Measurements from ENCODE around the gene GDE1. TPM values are rescaled to one million over a fixed set of nuclear protein-coding genes. Genes with fewer than 3 reads are reported as not detected.

Gene GDE1
- total RNA-seq, 4 donors from 2014 or later, result 39.6 to 82.8 (median 59.4) TPM

DNA sequence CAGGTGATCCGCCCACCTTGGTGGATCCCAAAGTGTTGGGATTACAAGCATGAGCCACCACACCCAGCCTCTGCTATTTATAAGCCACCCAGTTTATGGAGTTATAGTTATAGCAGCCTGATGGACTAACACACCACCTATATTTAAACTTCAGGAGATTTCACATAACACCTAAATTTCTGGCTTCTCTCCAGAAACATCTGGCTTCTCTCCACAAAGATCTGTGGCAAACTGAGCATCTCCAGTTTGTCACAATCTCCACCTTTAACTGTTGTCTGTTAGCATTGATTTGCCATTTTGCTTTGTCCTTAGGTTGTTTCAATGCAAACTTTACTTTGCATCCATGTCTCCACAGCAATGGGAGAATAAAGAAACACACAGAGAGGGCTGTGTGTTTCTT, 39.6 kb downstream of the GDE1 start:
- TF ChIP-seq POLR2A (IDR thresholded peaks at IDR 0.05), result no peak
- TF ChIP-seq, protein P1, sequence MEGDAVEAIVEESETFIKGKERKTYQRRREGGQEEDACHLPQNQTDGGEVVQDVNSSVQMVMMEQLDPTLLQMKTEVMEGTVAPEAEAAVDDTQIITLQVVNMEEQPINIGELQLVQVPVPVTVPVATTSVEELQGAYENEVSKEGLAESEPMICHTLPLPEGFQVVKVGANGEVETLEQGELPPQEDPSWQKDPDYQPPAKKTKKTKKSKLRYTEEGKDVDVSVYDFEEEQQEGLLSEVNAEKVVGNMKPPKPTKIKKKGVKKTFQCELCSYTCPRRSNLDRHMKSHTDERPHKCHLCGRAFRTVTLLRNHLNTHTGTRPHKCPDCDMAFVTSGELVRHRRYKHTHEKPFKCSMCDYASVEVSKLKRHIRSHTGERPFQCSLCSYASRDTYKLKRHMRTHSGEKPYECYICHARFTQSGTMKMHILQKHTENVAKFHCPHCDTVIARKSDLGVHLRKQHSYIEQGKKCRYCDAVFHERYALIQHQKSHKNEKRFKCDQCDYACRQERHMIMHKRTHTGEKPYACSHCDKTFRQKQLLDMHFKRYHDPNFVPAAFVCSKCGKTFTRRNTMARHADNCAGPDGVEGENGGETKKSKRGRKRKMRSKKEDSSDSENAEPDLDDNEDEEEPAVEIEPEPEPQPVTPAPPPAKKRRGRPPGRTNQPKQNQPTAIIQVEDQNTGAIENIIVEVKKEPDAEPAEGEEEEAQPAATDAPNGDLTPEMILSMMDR (IDR thresholded peaks at IDR 0.05), result no peak
- no peaks in the 10 kb centered on the region for H3K9me3 ChIP-seq
- DNase-seq, result no peak
- H3K27ac ChIP-seq, result no peak overlapping the region
- no peak overlapping the region for H3K4me3 ChIP-seq
- no peaks in the 10 kb centered on the region for H3K27me3 ChIP-seq
- H3K36me3 ChIP-seq, result peaks cover 0 to 67% (median 0%) of the 10 kb centered on the region in 3 donors
- H3K4me1 ChIP-seq, result peaks cover 0 to 5% (median 0%) of the 10 kb centered on the region in 4 donors

GRCh38 chr16:19481769-19482168, 40.1 kb downstream of the GDE1 start:
- Histone ChIP-seq H3K36me3 (peaks cover 0 to 68% (median 0%) of the 10 kb centered on the region in 3 donors), H3K27me3 (no peaks in the 10 kb centered on the region), H3K27ac (no peak overlapping the region), H3K9me3 (no peaks in the 10 kb centered on the region), H3K4me3 (no peak overlapping the region), H3K4me1 (no peaks in the 10 kb centered on the region)
- DNase-seq, result no peak
- TF ChIP-seq, protein P1 (IDR thresholded peaks at IDR 0.05), result no peak
- no peak for TF ChIP-seq POLR2A (IDR thresholded peaks at IDR 0.05)

DNA sequence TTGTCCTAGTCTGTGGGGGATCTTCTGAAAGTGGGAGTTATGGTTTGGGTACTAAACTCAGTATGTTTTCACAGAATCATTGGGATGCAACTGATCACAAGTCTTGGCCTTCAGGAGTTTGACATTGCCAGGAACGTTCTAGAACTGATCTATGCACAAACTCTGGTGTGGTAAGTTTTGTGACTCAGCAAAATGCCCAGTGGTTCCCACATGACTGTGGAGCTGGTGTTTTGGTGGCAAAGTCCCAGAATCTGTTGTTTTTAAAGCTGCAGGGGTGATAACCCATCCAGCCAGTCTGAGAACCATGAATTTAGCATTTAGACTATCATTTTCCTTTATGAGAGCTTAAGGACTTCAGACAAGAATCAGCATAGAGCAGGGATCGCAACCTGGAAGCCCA, 40.6 kb downstream of the GDE1 start:
- Histone ChIP-seq H3K9me3 (no peaks in the 10 kb centered on the region), H3K4me3 (no peak overlapping the region), H3K36me3 (peaks cover 0 to 70% (median 0%) of the 10 kb centered on the region in 3 donors), H3K27ac (no peak overlapping the region), H3K27me3 (no peaks in the 10 kb centered on the region), H3K4me1 (no peaks in the 10 kb centered on the region)
- no peak for TF ChIP-seq POLR2A (IDR thresholded peaks at IDR 0.05)
- TF ChIP-seq, protein P1 (IDR thresholded peaks at IDR 0.05), result no peak
- no peak for DNase-seq

- no peak overlapping the region for H3K4me3 ChIP-seq
- H3K27me3 ChIP-seq, result no peaks in the 10 kb centered on the region
- no peak overlapping the region for H3K27ac ChIP-seq
- DNase-seq, result no peak
- no peaks in the 10 kb centered on the region for H3K9me3 ChIP-seq
- TF ChIP-seq, protein P1 (IDR thresholded peaks at IDR 0.05), result no peak
- no peak for TF ChIP-seq POLR2A (IDR thresholded peaks at IDR 0.05)
- H3K36me3 ChIP-seq, result peaks cover 0 to 70% (median 0%) of the 10 kb centered on the region in 3 donors
- H3K4me1 ChIP-seq, result no peaks in the 10 kb centered on the region
Observed at GRCh38 chr16:19479302-19479721, 42.6 kb downstream of the GDE1 start.

DNA sequence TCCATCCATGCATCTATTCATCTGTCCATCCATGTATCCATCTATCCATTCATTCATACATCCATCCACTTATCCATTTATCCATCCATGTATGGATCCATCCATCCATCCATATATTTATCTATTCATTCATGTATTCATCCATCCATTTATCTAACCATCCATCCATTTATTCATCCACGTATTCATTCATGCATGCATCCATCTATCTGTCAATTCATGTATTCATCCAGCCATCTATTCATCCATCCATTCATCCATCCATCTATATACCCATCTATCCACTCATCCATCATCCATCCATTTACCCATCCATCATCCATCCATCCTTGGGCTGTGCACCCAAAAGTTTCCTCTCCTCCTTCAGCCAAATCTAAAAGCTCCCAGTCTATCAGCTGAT, 43.4 kb downstream of the GDE1 start:
- TF ChIP-seq, protein P1 (IDR thresholded peaks at IDR 0.05), result no peak
- no peak for TF ChIP-seq POLR2A (IDR thresholded peaks at IDR 0.05)
- Histone ChIP-seq H3K4me3 (no peak overlapping the region), H3K27ac (no peak overlapping the region), H3K4me1 (no peaks in the 10 kb centered on the region), H3K36me3 (peaks cover 0 to 72% (median 0%) of the 10 kb centered on the region in 3 donors), H3K27me3 (no peaks in the 10 kb centered on the region), H3K9me3 (no peaks in the 10 kb centered on the region)
- no peak for DNase-seq

DNA sequence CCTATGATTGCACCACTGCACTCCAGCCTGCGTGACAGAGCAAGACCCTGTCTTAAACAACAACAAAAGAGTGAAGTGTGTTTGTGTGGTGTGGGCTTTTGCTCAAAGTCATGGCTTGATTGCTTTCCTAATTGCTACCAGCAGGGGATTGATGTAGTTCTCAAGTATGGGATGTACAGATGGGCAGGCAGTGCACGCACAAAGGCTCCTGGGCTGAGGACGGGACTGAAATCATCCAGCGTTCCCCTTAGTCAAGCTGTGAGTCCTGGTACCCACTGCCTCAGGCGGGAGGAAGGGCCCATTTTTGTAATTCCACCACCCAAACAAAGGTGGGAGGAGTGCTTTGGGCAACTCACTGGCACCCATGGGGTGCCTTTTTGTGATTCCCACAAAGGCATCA, 47.3 kb downstream of the GDE1 start:
- Histone ChIP-seq H3K36me3 (peaks cover 0 to 73% (median 0%) of the 10 kb centered on the region in 3 donors), H3K4me3 (no peak overlapping the region), H3K9me3 (no peaks in the 10 kb centered on the region), H3K4me1 (no peaks in the 10 kb centered on the region), H3K27me3 (no peaks in the 10 kb centered on the region), H3K27ac (no peak overlapping the region)
- no peak for DNase-seq
- TF ChIP-seq, protein P1 (IDR thresholded peaks at IDR 0.05), result no peak
- TF ChIP-seq POLR2A (IDR thresholded peaks at IDR 0.05), result no peak
